Cardiac fibroblast (primary cell): ENCODE data around the gene FRMPD1.

Experiments used
- DNase-seq, 2 donors: peaks; one replicate each; pipeline versions ENCODE4 v3.0.0 to v3.0.0-alpha.2; 2010; ENCODE audit warnings: low read depth in 2 of 2
- H3K4me3 ChIP-seq, 2 donors: replicated peaks in 1 of 2; 1 replicate in 1 of 2; 2 replicates in 1 of 2; pipeline ENCODE4 v1.5.1; 2011; ENCODE audit warnings: low read depth in 2 of 2, low read length in 2 of 2, mild to moderate bottlenecking in 2 of 2, moderate library complexity in 1 of 2
- TF ChIP-seq, protein P1 (sequence below): IDR thresholded peaks from one replicate; pipeline ENCODE4 v1.5.1; 2011; ENCODE audit warnings: low read depth, mild to moderate bottlenecking, low read length, inconsistent platforms

Gene FRMPD1

DNA sequence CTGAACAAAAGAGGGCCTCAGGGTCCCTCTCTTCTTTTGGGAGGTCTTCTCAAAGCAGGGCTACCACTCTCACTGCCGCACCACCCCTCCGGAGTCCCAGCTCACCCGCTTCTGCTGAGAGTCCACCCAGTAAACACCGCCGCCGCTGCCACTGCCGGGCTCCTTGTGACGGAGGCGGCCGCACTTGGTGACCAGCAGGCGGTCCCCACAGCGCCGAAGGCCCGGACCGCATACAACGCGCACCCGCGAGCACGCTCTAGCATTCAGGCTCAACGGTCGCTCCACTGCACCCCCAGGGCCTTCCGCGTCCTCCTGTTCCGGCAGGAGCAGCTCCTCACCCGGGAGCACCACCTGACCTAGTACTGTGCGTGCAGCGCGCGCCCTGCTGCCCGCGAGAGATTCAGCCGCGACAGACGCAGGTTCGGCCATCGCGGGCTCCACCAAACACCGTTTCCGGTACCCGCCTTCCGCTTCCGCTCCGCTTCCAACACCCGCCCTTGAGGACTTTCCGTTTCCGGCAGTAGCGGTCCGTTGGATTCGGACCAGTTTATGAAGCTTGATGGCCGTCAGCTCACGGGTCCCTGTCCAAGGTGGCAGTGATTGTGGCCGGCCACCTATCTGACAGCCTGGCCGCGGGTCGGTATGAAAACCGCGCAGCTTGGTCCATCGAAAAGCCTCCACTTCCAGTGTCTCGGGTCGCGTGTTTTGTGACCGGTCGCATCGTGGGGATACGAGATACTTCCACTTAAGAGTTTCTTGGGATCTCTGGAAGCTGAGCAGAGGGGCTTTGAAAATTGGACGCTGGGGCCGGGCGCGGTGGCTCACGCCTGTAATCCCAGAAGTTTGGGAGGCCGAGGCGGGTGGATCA lies 134.1 kb downstream of the FRMPD1 start, which contains the start of gene EXOSC3:
Gene EXOSC3 (minus strand): TSS at position 449 of the 868 bp plus-strand sequence. CDS start 20 bp downstream, at position 429.
- peak; percentile 89 to 92 for DNase-seq
- peak within 1 kb of the TSS; percentile 87 to 98 for H3K4me3 ChIP-seq
- TF ChIP-seq, protein P1, sequence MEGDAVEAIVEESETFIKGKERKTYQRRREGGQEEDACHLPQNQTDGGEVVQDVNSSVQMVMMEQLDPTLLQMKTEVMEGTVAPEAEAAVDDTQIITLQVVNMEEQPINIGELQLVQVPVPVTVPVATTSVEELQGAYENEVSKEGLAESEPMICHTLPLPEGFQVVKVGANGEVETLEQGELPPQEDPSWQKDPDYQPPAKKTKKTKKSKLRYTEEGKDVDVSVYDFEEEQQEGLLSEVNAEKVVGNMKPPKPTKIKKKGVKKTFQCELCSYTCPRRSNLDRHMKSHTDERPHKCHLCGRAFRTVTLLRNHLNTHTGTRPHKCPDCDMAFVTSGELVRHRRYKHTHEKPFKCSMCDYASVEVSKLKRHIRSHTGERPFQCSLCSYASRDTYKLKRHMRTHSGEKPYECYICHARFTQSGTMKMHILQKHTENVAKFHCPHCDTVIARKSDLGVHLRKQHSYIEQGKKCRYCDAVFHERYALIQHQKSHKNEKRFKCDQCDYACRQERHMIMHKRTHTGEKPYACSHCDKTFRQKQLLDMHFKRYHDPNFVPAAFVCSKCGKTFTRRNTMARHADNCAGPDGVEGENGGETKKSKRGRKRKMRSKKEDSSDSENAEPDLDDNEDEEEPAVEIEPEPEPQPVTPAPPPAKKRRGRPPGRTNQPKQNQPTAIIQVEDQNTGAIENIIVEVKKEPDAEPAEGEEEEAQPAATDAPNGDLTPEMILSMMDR, result no peak

DNA sequence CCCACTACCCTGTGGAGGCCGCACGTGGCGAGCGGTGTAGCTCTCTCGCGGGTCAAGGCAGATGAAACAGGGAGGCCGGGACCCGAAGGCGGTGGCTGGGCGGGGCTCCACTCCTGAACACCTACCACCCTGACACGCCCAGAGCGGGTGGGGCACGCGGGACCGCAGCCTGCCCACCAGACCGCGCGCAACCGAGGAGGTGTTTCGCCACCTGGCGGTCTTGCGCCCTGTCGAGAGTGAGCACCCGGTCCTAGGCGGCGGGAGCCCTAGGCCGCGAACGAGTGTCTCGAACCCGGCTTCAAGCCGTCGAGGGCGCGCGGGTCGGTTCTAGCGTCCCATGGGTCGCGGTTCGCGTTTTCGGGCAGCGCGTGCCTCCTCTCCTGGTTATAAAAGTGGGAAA lies 136.3 kb downstream of the FRMPD1 start:
- H3K4me3 ChIP-seq, result no peak overlapping the region
- TF ChIP-seq, protein P1, result no peak
- DNase-seq, result no peak

DNA sequence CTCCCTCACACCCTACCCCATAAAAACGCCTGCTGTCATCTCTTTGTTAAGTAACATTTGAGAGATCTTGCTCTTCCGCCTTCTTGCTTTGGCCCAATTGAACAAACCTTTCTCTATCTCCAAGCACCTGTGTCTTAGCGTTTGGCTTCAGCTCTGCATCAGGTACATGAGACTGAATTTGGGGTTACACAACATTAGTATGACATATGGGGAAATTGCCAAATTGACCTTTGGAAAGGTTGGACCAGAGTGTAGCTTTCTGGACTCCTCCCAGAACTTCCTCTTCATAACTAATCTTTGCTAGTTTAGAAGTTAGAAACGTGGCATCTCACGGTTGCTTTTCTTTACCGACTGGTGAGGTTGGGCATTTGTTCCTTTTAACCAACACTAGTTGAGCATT lies 137.6 kb downstream of the FRMPD1 start:
- no peak for DNase-seq
- TF ChIP-seq, protein P1, result no peak

DNA sequence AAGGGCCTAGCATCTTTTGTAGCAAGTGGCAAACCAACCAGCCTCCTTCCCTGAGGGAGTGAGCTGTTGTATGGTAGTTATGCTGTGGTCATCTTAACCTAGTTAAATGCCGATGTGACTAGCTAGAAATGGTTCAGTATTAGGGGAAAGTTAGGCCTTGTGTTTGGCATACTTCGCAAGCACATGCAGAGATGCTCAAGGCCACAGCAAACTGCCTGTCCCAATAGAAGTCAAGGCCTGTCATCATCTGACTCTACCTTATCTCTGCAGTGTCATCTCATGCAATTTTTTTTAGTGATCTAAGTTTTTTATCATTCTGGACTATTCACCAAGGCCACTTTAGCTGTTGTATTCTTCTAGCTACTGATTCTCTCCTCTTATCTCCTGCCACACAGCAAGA lies 139.3 kb downstream of the FRMPD1 start:
- H3K4me3 ChIP-seq, result no peak overlapping the region
- TF ChIP-seq, protein P1, result no peak
- no peak for DNase-seq

More for the DNA sequence above, 137.6 kb downstream of the FRMPD1 start:
- H3K4me3 ChIP-seq, result no peak overlapping the region

DNA sequence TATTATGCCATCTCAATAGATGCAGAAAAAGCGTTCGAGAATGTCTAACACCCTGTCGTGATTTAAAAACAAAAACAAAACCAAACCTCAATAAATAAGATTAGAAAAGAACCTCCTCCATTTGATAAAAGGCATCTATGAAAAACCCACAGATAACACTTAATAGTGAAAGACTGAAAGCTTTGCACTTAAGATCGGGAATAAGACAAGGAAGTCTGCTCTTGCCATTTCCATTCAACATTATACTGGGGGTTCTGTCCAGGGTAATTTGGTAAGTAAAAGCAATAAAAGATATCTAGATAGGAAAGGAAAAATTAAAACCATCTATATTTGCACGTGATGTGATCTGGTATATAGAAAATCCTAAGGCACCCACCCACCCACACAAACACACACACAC lies 141.4 kb downstream of the FRMPD1 start:
- TF ChIP-seq, protein P1, result no peak
- DNase-seq, result no peak

DNA sequence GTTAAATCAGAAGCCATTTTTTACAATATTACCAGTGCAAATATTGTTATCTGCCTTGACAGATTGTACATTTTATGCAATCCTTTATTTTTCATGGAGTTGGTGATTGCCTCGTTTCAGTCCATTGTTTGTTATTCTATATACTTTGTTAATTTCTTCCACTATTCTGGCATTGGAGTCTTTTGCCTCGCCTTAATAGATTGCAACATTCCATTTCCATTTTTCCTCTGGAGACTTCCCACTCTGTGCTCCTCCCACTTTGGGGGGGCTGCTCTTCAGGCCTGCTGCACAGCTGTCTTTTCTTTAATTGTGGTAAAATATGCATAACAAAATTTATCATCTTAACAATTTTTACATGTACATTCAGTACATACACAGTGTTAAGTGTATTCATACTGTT lies 145.5 kb downstream of the FRMPD1 start:
- TF ChIP-seq, protein P1, result no peak
- no peak overlapping the region for H3K4me3 ChIP-seq
- no peak for DNase-seq

More for the DNA sequence above, 141.4 kb downstream of the FRMPD1 start:
- H3K4me3 ChIP-seq, result no peak overlapping the region
